Liver (tissue), 9 donors: ENCODE data around the gene UQCR10. TPM values are rescaled to one million over a fixed set of nuclear protein-coding genes. Genes with fewer than 3 reads are reported as not detected.

ENCODE experiments used
- DNase-seq: peaks from one replicate; pipeline ENCODE4 v3.0.0-alpha.2; 2017; ENCODE audit warnings: low spot score
- H3K27ac ChIP-seq, 2 donors: one replicate each; pipeline ENCODE4 v1.7.0; 2013; ENCODE audit warnings: inconsistent platforms in 2 of 2, low read length in 2 of 2, control low read depth in 1 of 2, low read depth in 1 of 2, mild to moderate bottlenecking in 1 of 2
- H3K27me3 ChIP-seq, 4 donors: one replicate each; pipeline versions ENCODE4 v1.6.1 to v1.7.0; 2013; ENCODE audit warnings: low read length in 3 of 4, inconsistent platforms in 1 of 4, mild to moderate bottlenecking in 1 of 4, moderate library complexity in 1 of 4; ENCODE audit not compliant: control insufficient read depth in 4 of 4, insufficient read depth in 4 of 4
- H3K36me3 ChIP-seq, 4 donors: one replicate each; pipeline versions ENCODE4 v1.6.1 to v1.7.0; 2013; ENCODE audit warnings: low read length in 3 of 4, mild to moderate bottlenecking in 3 of 4, low read depth in 1 of 4, moderate library complexity in 1 of 4; ENCODE audit not compliant: control insufficient read depth in 4 of 4, insufficient read depth in 3 of 4
- H3K4me1 ChIP-seq, 4 donors: one replicate each; pipeline versions ENCODE4 v1.6.1 to v1.7.0; 2013; ENCODE audit warnings: low read length in 3 of 4, mild to moderate bottlenecking in 3 of 4, moderate library complexity in 1 of 4; ENCODE audit not compliant: control insufficient read depth in 4 of 4, insufficient read depth in 4 of 4
- H3K4me3 ChIP-seq, 3 donors: one replicate each; pipeline versions ENCODE4 v1.6.1 to v1.7.0; 2013; ENCODE audit warnings: low read length in 3 of 3, control low read depth in 1 of 3, low read depth in 1 of 3, mild to moderate bottlenecking in 1 of 3
- H3K9ac ChIP-seq, 2 donors: one replicate each; pipeline ENCODE4 v1.7.0; 2013; ENCODE audit warnings: low read length in 2 of 2, mild to moderate bottlenecking in 2 of 2, moderate library complexity in 2 of 2, control low read depth in 1 of 2, low read depth in 1 of 2
- H3K9me3 ChIP-seq, 4 donors: one replicate each; pipeline versions ENCODE4 v1.6.1 to v1.7.0; 2013; ENCODE audit warnings: low read length in 3 of 4; ENCODE audit not compliant: control insufficient read depth in 4 of 4
- ATF3 ChIP-seq: IDR thresholded peaks from 2 replicates; pipeline ENCODE4 v1.6.1; 2016; ENCODE audit warnings: antibody characterized with exemption
- EGR1 ChIP-seq, 2 donors: IDR thresholded peaks; 2 replicates each; pipeline ENCODE4 v1.6.1; 2016 to 2018; ENCODE audit warnings: antibody characterized with exemption in 2 of 2, low read depth in 2 of 2
- FOXA1 ChIP-seq: IDR thresholded peaks from 2 replicates; pipeline ENCODE4 v1.6.1; 2016; ENCODE audit warnings: antibody characterized with exemption
- FOXA2 ChIP-seq: IDR thresholded peaks from 2 replicates; pipeline ENCODE4 v1.6.1; 2016; ENCODE audit warnings: antibody characterized with exemption
- GABPA ChIP-seq, 2 donors: IDR thresholded peaks in 1 of 2; conservative IDR thresholded peaks in 1 of 2; 2 replicates each; pipeline ENCODE4 v1.6.1; 2016; ENCODE audit warnings: antibody characterized with exemption in 2 of 2, mild to moderate bottlenecking in 1 of 2, moderate library complexity in 1 of 2
- HNF4A ChIP-seq, 2 donors: conservative IDR thresholded peaks; 2 replicates each; pipeline ENCODE4 v1.6.1; 2016; ENCODE audit warnings: antibody characterized with exemption in 2 of 2, mild to moderate bottlenecking in 2 of 2
- HNF4G ChIP-seq: IDR thresholded peaks from 2 replicates; pipeline ENCODE4 v1.6.1; 2016; ENCODE audit warnings: antibody characterized with exemption
- JUND ChIP-seq, 2 donors: IDR thresholded peaks; 2 replicates each; pipeline ENCODE4 v1.6.1; 2016; ENCODE audit warnings: antibody characterized with exemption in 2 of 2
- MAX ChIP-seq: IDR thresholded peaks from 2 replicates; pipeline ENCODE4 v1.6.1; 2016; ENCODE audit warnings: antibody characterized with exemption
- NR2F2 ChIP-seq: IDR thresholded peaks from 2 replicates; pipeline ENCODE4 v1.6.1; 2016; ENCODE audit warnings: antibody characterized with exemption
- RXRA ChIP-seq, 2 donors: IDR thresholded peaks; 2 replicates each; pipeline ENCODE4 v1.6.1; 2017 to 2018; ENCODE audit warnings: antibody characterized with exemption in 2 of 2, mild to moderate bottlenecking in 1 of 2
- SP1 ChIP-seq: IDR thresholded peaks from 2 replicates; pipeline ENCODE4 v1.6.1; 2018; ENCODE audit warnings: antibody characterized with exemption, mild to moderate bottlenecking
- TAF1 ChIP-seq: conservative IDR thresholded peaks from 2 replicates; pipeline ENCODE4 v1.6.1; 2016; ENCODE audit warnings: antibody characterized with exemption, mild to moderate bottlenecking
- YY1 ChIP-seq: IDR thresholded peaks from 2 replicates; pipeline ENCODE4 v1.6.1; 2016; ENCODE audit warnings: antibody characterized with exemption, mild to moderate bottlenecking
- WGBS: extraction: QIAGEN DNeasy Blood & Tissue Kit; methylation state at CpG from one replicate; pipeline ENCODE4 v1.1.7; 2013; 5-methylcytosine and 5-hydroxymethylcytosine counted together
- polyA plus RNA-seq, 2 donors: library from polyadenylated mRNA; stranded (reverse) in 1 of 2; unstranded in 1 of 2; fragments of 200-250 nt in 1 of 2; fragments of >200 nt in 1 of 2; fragmentation: Nextera tagmentation in 1 of 2; extraction: Ambion mirVana in 1 of 2; gene quantifications; one replicate each; pipeline versions ENCODE4 v1.2.1 to v1.2.3, GENCODE V29; 2013 to 2015
- total RNA-seq, 2 donors: library from RNA; depleted of rRNA; stranded (reverse); fragments of >200 nt; gene quantifications; one replicate each; pipeline ENCODE4 v1.2.3, GENCODE V29; 2014
- TF ChIP-seq, protein P1 (sequence below): IDR thresholded peaks from 2 replicates; pipeline ENCODE4 v1.6.1; 2016; ENCODE audit warnings: antibody characterized with exemption, mild to moderate bottlenecking
- TF ChIP-seq, protein P2 (sequence below): fragments of 150-350 bp; IDR thresholded peaks from 2 replicates; pipeline ENCODE4 v1.5.1; 2017; ENCODE audit warnings: improper control_type of control experiment, low read depth, low read length; ENCODE audit not compliant: missing input control
- TF ChIP-seq, protein P3 (sequence below): IDR thresholded peaks from 2 replicates; pipeline ENCODE4 v1.6.1; 2016; ENCODE audit warnings: antibody characterized with exemption
- donor health status: healthy.
- donor health status: healthy.
- donor health status: healthy.
- donor health status: healthy.
- donor health status: healthy.

The UQCR10 gene
- total and polyA plus RNA-seq, 4 donors: 40.2 to 243 (median 102) TPM

GRCh38 chr22:29816980-29817379 is 49.8 kb downstream of the UQCR10 start:
- Histone ChIP-seq H3K9me3 (no peaks in the 10 kb centered on the region), H3K27me3 (no peaks in the 10 kb centered on the region), H3K4me1 (peaks cover 23 to 82% (median 78%) of the 10 kb centered on the region in 4 donors), H3K9ac (no peak overlapping the region), H3K36me3 (peaks cover 0 to 15% (median 10%) of the 10 kb centered on the region in 4 donors), H3K27ac (no peak overlapping the region), H3K4me3 (no peak overlapping the region)
- DNase-seq: no peak
- TF ChIP-seq, protein P1, sequence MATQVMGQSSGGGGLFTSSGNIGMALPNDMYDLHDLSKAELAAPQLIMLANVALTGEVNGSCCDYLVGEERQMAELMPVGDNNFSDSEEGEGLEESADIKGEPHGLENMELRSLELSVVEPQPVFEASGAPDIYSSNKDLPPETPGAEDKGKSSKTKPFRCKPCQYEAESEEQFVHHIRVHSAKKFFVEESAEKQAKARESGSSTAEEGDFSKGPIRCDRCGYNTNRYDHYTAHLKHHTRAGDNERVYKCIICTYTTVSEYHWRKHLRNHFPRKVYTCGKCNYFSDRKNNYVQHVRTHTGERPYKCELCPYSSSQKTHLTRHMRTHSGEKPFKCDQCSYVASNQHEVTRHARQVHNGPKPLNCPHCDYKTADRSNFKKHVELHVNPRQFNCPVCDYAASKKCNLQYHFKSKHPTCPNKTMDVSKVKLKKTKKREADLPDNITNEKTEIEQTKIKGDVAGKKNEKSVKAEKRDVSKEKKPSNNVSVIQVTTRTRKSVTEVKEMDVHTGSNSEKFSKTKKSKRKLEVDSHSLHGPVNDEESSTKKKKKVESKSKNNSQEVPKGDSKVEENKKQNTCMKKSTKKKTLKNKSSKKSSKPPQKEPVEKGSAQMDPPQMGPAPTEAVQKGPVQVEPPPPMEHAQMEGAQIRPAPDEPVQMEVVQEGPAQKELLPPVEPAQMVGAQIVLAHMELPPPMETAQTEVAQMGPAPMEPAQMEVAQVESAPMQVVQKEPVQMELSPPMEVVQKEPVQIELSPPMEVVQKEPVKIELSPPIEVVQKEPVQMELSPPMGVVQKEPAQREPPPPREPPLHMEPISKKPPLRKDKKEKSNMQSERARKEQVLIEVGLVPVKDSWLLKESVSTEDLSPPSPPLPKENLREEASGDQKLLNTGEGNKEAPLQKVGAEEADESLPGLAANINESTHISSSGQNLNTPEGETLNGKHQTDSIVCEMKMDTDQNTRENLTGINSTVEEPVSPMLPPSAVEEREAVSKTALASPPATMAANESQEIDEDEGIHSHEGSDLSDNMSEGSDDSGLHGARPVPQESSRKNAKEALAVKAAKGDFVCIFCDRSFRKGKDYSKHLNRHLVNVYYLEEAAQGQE: no peak
- TF ChIP-seq, protein P2, sequence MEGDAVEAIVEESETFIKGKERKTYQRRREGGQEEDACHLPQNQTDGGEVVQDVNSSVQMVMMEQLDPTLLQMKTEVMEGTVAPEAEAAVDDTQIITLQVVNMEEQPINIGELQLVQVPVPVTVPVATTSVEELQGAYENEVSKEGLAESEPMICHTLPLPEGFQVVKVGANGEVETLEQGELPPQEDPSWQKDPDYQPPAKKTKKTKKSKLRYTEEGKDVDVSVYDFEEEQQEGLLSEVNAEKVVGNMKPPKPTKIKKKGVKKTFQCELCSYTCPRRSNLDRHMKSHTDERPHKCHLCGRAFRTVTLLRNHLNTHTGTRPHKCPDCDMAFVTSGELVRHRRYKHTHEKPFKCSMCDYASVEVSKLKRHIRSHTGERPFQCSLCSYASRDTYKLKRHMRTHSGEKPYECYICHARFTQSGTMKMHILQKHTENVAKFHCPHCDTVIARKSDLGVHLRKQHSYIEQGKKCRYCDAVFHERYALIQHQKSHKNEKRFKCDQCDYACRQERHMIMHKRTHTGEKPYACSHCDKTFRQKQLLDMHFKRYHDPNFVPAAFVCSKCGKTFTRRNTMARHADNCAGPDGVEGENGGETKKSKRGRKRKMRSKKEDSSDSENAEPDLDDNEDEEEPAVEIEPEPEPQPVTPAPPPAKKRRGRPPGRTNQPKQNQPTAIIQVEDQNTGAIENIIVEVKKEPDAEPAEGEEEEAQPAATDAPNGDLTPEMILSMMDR: no peak
- TF ChIP-seq TAF1 (no peak), YY1 (no peak), FOXA2 (no peak), RXRA (IDR thresholded peaks at IDR 0.05) (no peak), JUND (IDR thresholded peaks at IDR 0.05) (no peak), MAX (no peak), NR2F2 (no peak), FOXA1 (no peak), ATF3 (no peak), HNF4G (no peak), SP1 (no peak), HNF4A (conservative IDR thresholded peaks at IDR 0.05) (no peak), GABPA (IDR thresholded peaks at IDR 0.05 in 1 of 2, conservative IDR thresholded peaks at IDR 0.05 in 1 of 2) (no peak), EGR1 (IDR thresholded peaks at IDR 0.05; ENCODE audit: low read depth in 2 of 2) (no peak)
- TF ChIP-seq, protein P3, sequence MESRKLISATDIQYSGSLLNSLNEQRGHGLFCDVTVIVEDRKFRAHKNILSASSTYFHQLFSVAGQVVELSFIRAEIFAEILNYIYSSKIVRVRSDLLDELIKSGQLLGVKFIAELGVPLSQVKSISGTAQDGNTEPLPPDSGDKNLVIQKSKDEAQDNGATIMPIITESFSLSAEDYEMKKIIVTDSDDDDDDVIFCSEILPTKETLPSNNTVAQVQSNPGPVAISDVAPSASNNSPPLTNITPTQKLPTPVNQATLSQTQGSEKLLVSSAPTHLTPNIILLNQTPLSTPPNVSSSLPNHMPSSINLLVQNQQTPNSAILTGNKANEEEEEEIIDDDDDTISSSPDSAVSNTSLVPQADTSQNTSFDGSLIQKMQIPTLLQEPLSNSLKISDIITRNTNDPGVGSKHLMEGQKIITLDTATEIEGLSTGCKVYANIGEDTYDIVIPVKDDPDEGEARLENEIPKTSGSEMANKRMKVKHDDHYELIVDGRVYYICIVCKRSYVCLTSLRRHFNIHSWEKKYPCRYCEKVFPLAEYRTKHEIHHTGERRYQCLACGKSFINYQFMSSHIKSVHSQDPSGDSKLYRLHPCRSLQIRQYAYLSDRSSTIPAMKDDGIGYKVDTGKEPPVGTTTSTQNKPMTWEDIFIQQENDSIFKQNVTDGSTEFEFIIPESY: no peak
- WGBS: 90% methylated on average over 2 of the region's 2 CpGs

- H3K4me1 ChIP-seq: peaks cover 25 to 80% (median 74%) of the 10 kb centered on the region in 4 donors
- H3K9me3 ChIP-seq: no peaks in the 10 kb centered on the region
- no peak for TF ChIP-seq JUND (IDR thresholded peaks at IDR 0.05)
- TF ChIP-seq GABPA (IDR thresholded peaks at IDR 0.05 in 1 of 2, conservative IDR thresholded peaks at IDR 0.05 in 1 of 2): no peak
- TF ChIP-seq, protein P1: no peak
- no peak for TF ChIP-seq RXRA (IDR thresholded peaks at IDR 0.05)
- no peak for TF ChIP-seq TAF1
- TF ChIP-seq HNF4A (conservative IDR thresholded peaks at IDR 0.05): no peak
- no peak for TF ChIP-seq SP1
- no peak for TF ChIP-seq YY1
- no peak for TF ChIP-seq NR2F2
- no peak for TF ChIP-seq MAX
- no peak for TF ChIP-seq EGR1 (IDR thresholded peaks at IDR 0.05; ENCODE audit: low read depth in 2 of 2)
- no peak overlapping the region for H3K9ac ChIP-seq
- no peak overlapping the region for H3K4me3 ChIP-seq
- no peaks in the 10 kb centered on the region for H3K27me3 ChIP-seq
- H3K27ac ChIP-seq: no peak overlapping the region
- WGBS: 96% methylated on average over 1 of the region's 1 CpG
- H3K36me3 ChIP-seq: peaks cover 0 to 11% (median 9%) of the 10 kb centered on the region in 4 donors
- no peak for DNase-seq
Measured at GRCh38 chr22:29817724-29818123, 50.6 kb downstream of the UQCR10 start.
